OCI-LY7 (cell line): ENCODE results near the gene LARP1.

Source experiments
- CTCF ChIP-seq: fragments of 200-600 bp; sonication (generic); conservative IDR thresholded peaks from 2 replicates; pipeline ENCODE4 v1.5.1; 2014; ENCODE audit warnings: mild to moderate bottlenecking, antibody characterized with exemption, low read length, moderate library complexity, mixed read lengths
- EZH2phosphoT487 ChIP-seq: fragments of 200-600 bp; sonication (generic); IDR thresholded peaks from 2 replicates; pipeline ENCODE4 v1.6.1; 2018; ENCODE audit warnings: low read depth, borderline replicate concordance, mild to moderate bottlenecking, mixed run types, antibody characterized with exemption, low read length, moderate library complexity, mixed read lengths

GRCh38 chr5:154837009-154837901 lies 82.1 kb downstream of the LARP1 start:
- TF ChIP-seq CTCF = no peak
- TF ChIP-seq EZH2phosphoT487 = no peak
